ENCODE data around the gene DLL3.

GRCh38 chr19:39494661-39495060 is 4.1 kb upstream of the DLL3 start:
- TF ChIP-seq CTCF (conservative IDR thresholded peaks at IDR 0.05; ENCODE audit: low read length), result no peak
- TF ChIP-seq EZH2phosphoT487 (IDR thresholded peaks at IDR 0.05; ENCODE audit: borderline replicate concordance, low read depth, low read length), result no peak
